Skin of body (tissue), 2 donors: Measurements from ENCODE around the gene C8G. TPM values are rescaled to one million over a fixed set of nuclear protein-coding genes. Genes with fewer than 3 reads are reported as not detected.

ENCODE experiments used
- DNase-seq: peaks from one replicate; lab custom pipeline; 2025; lab: John Stamatoyannopoulos, UW
- total RNA-seq: library from RNA; depleted of rRNA; stranded (reverse); fragments of >200 nt; gene quantifications from one replicate; pipeline ENCODE4 v1.2.3, GENCODE V29; 2014

Gene C8G
- total RNA-seq, 1 donor from 2014 or later = not detected

GRCh38 chr9:136920734-136921231, 24.3 kb upstream of the C8G start:
- DNase-seq = no peak

DNA sequence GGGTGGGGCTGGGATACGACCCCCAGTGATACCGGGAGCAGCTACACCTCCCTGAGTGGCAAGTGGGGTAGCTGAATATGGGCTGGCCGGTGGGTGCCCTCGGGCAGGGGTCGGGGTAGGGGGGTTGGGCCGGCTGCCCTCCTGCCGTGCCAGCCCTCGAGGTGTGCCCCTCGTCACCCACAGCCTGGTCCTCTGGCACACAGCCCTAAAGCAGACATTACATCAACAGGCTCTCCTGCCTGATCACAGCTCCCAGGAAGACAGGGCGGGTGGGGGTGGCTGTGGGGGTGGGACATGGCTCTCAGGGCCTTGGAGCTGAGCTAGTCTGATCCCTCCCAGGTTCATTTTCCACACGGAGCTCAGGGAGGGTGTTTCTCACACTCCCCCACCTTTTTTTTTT, 23.7 kb upstream of the C8G start:
- DNase-seq = no peak

DNA sequence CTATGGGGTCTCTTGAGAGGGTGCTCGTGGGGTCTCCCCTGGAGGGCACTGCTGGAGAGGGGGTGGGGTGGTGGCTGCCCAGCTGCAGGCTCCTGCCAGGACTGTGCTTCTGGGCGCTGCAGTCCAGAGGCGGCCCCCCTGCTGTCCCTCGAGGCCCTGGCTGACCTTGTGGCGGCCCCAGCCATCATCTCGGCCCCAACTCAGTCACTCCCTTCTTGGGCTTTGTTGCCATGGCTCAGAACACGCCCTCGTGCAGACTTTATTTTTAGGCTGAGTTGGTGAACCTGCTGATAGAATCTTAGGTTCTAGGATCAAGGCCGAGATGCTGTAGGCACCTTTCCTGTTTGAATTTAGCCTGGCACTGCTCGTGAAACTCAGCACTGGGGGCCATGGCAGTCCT, 23.3 kb upstream of the C8G start:
- no peak for DNase-seq

- no peak for DNase-seq
Measured at GRCh38 chr9:136922540-136922939, 22.5 kb upstream of the C8G start.

DNA sequence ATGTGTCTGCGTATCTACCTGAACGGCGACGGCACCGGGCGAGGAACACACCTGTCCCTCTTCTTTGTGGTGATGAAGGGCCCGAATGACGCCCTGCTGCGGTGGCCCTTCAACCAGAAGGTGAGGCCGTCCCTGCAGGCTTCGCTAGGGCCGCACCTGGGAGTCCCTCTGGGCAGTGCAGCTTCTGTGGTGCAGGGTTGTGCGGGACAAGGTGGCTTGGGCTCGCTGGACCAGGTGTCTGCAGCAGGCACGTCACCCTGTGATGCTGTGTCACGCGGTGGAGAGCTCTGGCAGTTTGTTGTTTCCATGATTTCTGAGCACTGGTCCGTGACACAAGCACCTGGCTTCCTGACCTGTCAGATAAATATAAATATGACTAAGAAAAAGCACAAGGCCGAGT, 21.2 kb upstream of the C8G start:
- no peak for DNase-seq

GRCh38 chr9:136925414-136926153, 19.5 kb upstream of the C8G start:
- DNase-seq = no peak

DNA sequence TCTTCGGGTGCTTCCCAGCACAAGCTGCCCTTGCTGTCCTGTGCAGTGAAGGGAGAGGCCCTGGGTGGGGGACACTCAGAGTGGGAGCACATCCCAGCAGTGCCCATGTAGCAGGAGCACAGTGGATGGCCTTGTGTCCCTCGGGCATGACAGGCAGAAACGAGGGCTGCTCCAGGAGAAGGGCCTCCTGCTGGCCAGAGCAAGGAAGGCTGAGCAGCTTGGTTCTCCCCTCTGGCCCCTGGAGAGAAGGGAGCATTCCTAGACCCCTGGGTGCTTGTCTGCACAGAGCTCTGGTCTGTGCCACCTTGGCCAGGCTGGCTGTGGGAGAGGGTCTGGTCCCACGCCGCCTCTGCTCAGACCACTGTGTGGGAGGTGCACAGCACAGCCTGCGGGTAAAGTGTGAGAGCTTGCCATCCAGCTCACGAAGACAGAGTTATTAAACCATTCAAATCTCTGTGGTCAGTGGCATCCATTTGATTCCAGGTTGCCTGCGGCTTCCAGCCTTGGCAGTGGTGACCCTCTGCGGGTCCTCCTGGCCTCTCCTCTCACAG, 18.8 kb upstream of the C8G start:
- DNase-seq = no peak

- DNase-seq = no peak
Measured at GRCh38 chr9:136926749-136927148, 18.3 kb upstream of the C8G start.

- DNase-seq = no peak
Measured at GRCh38 chr9:136927343-136928271, 17.4 kb upstream of the C8G start.

DNA sequence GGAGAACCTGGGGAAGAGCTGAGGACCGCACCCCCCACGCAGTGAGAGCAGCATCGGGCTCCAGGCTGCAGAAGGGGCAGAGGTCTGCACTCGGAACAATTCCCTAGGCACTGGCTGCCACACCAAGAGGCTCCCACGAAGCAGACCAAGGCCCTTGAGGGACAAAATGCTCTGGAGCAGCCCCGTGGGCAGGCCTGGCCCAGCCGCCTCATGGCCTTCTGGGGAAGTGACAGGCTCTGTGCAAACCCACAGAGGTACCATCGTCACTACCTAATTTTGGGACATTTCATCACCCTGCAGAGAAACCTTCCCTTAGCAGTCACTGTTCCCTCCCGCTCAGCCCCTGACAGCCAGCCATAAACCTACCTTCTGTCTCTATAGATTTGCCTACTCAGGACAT, 16.5 kb upstream of the C8G start:
- DNase-seq = no peak

- DNase-seq = no peak
Measured at GRCh38 chr9:136930014-136930413, 15.0 kb upstream of the C8G start.

- DNase-seq = no peak
Measured at GRCh38 chr9:136931611-136932130, 13.4 kb upstream of the C8G start.

- DNase-seq = no peak
Measured at GRCh38 chr9:136934277-136934676, 10.8 kb upstream of the C8G start.

GRCh38 chr9:136935651-136936050, 9.4 kb upstream of the C8G start:
- DNase-seq = no peak

DNA sequence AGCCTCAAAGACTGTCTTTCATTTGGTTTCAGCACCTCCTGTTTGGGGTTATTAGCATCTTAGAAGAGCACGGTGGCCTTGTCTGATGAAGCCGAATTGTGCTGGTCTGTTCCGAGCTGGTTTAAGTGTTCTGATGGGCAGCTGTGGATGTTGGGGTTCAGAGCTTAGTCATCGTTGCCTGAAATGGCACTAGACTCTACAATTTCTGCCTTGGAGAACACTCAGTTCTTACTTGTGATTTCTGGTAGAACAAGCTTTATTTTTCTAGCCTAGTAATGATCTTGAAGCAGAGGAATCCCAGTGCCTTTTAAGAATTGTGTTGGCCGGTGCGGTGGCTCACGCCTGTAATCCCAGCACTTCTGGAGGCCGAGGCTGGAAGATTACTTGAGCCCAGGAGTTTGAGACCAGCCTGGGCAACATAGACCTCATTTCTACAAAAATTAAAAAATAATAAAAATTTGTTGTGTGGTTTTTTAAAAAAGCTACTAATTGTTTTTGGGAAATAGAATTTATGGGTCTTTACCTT, 8.3 kb upstream of the C8G start:
- DNase-seq = no peak

DNA sequence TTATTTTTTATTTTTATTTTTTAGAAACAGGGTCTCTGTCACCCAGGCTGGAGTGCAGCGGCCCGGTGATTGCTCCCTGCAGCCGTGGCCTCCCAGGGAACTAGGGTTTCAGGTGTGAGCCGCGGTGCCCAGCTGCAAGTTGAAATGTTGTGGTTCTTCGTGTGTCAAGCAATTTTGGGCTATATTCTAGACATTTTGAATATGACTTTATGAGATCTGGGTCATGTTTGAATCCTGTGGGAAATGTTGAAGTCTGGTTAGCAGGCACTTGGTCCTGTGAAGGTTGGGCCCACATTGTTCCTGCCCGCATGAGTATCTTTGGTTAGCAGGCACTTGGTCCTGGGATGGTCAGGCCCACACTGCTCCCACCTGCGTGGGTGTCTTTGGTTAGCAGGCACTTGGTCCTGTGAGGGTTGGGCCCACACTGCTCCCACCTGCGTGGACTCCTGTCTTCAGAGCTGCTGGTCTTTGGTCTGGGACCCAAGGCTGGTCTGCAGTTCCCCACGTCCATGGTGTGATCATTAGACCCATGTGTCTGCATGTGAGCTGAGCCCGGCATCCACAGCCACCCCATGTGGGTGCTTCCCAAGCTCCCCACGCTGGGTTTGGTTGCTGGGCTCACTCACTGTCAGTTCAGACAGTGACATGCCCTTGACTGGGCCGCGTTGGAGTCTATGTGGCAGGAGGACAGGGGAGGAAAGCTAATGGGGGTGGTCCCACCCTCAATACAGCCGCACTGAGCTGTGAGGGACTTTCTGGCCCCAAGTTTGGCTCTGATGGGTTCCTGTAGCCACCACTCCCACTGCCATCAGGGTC, 7.6 kb upstream of the C8G start:
- DNase-seq = no peak

DNA sequence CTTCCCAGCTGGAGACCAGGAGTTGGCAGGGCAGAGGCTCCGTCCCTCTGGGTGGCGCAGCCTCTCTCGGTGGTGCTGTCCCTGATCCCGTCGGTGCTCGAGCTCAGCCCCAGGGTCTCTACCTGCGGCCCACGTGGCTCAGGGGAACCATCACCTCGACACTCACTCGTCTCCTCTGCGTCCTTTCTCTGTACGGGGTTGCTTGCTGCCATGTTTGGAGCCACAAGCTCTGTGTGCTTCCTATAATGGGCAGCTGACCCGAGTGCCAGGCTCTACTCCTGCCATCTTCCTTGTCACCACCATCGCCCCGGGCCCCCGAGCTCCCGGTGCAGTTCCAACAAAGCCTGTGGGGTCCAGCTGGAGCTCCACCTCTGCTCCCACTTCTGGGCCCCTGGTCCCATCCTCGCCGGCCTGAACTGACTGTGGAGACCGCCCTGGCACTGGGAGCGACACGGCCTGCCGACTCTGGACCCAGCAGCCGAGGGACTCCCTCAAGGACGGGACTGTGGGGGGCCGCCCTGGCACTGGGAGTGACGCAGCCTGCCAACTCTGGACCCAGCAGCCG, 5.5 kb upstream of the C8G start:
- DNase-seq = no peak

DNA sequence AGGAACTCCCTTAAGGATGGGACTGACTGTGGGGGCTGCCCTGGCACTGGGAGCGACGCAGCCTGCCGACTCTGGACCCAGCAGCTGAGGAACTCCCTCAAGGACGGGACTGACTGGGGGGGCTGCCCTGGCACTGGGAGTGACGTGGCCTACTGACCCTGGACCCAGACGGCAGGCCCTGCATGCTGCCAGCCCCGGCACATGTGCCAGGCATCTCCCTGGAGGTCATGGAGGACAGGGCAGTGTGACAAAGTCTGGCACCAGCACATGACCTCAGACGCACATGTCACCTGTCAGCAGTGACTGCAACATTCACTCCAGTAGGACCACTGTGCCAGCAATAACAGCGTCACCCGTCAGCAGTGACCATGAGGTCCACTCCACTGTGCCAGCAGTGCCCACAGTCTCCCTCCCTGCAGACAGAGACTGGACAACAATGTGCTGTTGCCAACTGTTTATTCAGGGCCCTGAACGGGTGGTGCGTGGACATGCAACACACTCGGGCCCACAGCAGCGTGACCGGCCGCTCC, 5.0 kb upstream of the C8G start:
- DNase-seq = no peak

DNA sequence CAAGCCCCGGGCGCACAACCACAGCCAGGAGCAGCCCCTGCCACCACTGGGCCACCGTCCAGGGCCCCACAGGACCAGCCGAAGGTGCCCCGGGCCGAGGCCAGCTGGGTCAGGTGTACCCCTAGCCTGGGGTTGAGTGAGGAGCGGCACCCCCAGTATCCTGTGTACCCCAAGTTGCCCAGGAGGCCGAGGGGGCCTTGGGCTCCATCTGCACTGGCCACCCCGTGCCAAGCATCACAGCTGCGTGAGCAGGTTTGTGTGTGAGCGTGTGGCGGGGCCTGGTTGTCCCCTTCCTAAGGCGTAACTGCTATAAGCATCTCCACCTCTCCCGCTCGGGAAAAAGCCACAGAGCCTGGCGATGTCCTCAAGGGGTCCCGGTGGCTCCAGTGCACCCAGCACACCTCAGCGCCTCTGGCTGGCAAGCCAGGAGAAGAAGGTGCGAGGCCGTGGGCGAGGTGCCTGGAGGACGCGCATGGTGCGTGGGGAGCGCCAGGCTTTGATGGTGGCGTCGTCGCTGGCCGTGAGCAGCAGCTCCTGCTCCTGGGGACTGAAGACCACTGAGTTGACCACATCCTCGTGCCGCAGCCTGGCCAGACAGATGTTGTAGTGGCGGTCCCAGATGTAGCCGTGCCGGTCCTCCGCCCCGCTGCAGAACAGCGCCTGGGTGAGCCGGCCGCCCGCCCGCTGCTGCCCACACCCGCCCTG, 4.4 kb upstream of the C8G start:
- DNase-seq = no peak
